Measurements from ENCODE around the gene STH. TPM values are rescaled to one million over a fixed set of nuclear protein-coding genes. Genes with fewer than 3 reads are reported as not detected.

STH gene
- total RNA-seq, 4 donors from 2014 or later, result not detected

GRCh38 chr17:45989759-45990158 lies 9.3 kb upstream of the STH start:
- no peak for TF ChIP-seq EP300 (IDR thresholded peaks at IDR 0.05)
- TF ChIP-seq POLR2AphosphoS5 (IDR thresholded peaks at IDR 0.05), result no peak
- no peak for TF ChIP-seq POLR2A (IDR thresholded peaks at IDR 0.05; ENCODE audit: low read depth)
- no peak for TF ChIP-seq CTCF (IDR thresholded peaks at IDR 0.05)
- 73% methylated on average over 3 of the region's 3 CpGs for WGBS
- intact Hi-C loops (cut with DNase I), result no loop called here

DNA sequence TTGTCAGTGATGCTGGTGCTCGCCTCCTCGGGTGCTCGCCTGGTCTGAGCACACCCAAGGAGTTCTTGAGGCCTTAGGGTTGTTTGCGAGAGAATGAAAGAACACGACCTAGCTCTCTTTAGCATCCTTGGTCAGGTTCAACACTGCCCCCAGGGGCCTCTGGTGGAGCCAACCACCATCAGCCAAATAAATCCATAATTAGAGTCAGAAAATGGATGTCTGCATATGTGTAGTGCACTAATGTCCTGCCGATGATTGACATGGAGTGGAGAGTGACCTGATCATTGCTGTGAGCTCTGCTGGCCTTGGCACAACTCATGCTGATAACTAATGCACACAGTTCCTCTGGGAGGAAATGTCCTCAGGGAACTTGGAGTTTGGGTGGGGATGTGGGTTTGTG lies 8.2 kb upstream of the STH start:
- H3K36me3 ChIP-seq, result peaks cover 0 to 6% (median 0%) of the 10 kb centered on the region in 4 donors
- H3K4me3 ChIP-seq, result no peak overlapping the region

More at GRCh38 chr17:45989759-45990158, 9.3 kb upstream of the STH start:
- Histone ChIP-seq H3K4me1 (no peaks in the 10 kb centered on the region), H3K4me3 (no peak overlapping the region), H3K27me3 (no peaks in the 10 kb centered on the region), H3K36me3 (peaks cover 0 to under 1% (median 0%) of the 10 kb centered on the region in 4 donors), H3K9me3 (no peaks in the 10 kb centered on the region), H3K27ac (replicated peaks in 1 of 4) (no peak overlapping the region)
- no peak for DNase-seq (ENCODE audit: extremely low spot score)

DNA sequence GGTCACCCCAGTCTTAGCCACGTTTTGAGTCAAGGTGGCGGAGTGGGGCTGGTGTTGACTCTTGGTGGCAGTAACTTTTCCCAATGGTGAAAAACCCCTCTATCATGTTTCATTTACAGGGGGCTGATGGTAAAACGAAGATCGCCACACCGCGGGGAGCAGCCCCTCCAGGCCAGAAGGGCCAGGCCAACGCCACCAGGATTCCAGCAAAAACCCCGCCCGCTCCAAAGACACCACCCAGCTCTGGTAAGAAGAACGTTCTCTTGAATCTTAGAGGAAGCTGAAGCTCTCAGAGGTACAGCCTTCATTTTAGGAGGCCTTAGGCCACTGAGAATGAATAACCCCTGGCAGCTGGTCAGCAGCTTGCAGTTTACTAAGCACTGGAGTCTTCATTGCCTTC lies 7.7 kb upstream of the STH start:
- H3K27ac ChIP-seq (replicated peaks in 1 of 4), result no peak overlapping the region
- intact Hi-C loops (cut with DNase I), result no loop called here
- no peaks in the 10 kb centered on the region for H3K4me1 ChIP-seq
- peaks cover 0 to 6% (median 0%) of the 10 kb centered on the region in 4 donors for H3K36me3 ChIP-seq
- no peak for TF ChIP-seq CTCF (IDR thresholded peaks at IDR 0.05)
- TF ChIP-seq POLR2A (IDR thresholded peaks at IDR 0.05; ENCODE audit: low read depth), result no peak
- TF ChIP-seq POLR2AphosphoS5 (IDR thresholded peaks at IDR 0.05), result no peak
- no peaks in the 10 kb centered on the region for H3K27me3 ChIP-seq
- no peak overlapping the region for H3K4me3 ChIP-seq
- WGBS, result 85% methylated on average over 8 of the region's 10 CpGs
- DNase-seq (ENCODE audit: extremely low spot score), result no peak
- no peaks in the 10 kb centered on the region for H3K9me3 ChIP-seq

More for the DNA sequence above, 8.2 kb upstream of the STH start:
- DNase-seq (ENCODE audit: extremely low spot score), result no peak
- Histone ChIP-seq H3K4me1 (no peaks in the 10 kb centered on the region), H3K27me3 (no peaks in the 10 kb centered on the region), H3K9me3 (no peaks in the 10 kb centered on the region), H3K27ac (replicated peaks in 1 of 4) (no peak overlapping the region)
- TF ChIP-seq CTCF (IDR thresholded peaks at IDR 0.05), result no peak
- no peak for TF ChIP-seq POLR2A (IDR thresholded peaks at IDR 0.05; ENCODE audit: low read depth)
- no peak for TF ChIP-seq POLR2AphosphoS5 (IDR thresholded peaks at IDR 0.05)
- no peak for TF ChIP-seq EP300 (IDR thresholded peaks at IDR 0.05)
- intact Hi-C loops (cut with DNase I), result no loop called here
- WGBS, result 88% methylated on average over 2 of the region's 6 CpGs

GRCh38 chr17:45992175-45992574 lies 6.9 kb upstream of the STH start:
- no peaks in the 10 kb centered on the region for H3K27me3 ChIP-seq
- no peak for TF ChIP-seq CTCF (IDR thresholded peaks at IDR 0.05)
- no peak for TF ChIP-seq POLR2AphosphoS5 (IDR thresholded peaks at IDR 0.05)
- TF ChIP-seq EP300 (IDR thresholded peaks at IDR 0.05), result no peak
- no peak for TF ChIP-seq POLR2A (IDR thresholded peaks at IDR 0.05; ENCODE audit: low read depth)
- 55% methylated on average over 6 of the region's 6 CpGs for WGBS
- H3K9me3 ChIP-seq, result no peaks in the 10 kb centered on the region
- no peak overlapping the region for H3K4me3 ChIP-seq
- intact Hi-C loops (cut with DNase I), result no loop called here
- peaks cover 0 to 6% (median 0%) of the 10 kb centered on the region in 4 donors for H3K36me3 ChIP-seq
- no peak for DNase-seq (ENCODE audit: extremely low spot score)
- H3K27ac ChIP-seq (replicated peaks in 1 of 4), result no peak overlapping the region
- no peaks in the 10 kb centered on the region for H3K4me1 ChIP-seq

DNA sequence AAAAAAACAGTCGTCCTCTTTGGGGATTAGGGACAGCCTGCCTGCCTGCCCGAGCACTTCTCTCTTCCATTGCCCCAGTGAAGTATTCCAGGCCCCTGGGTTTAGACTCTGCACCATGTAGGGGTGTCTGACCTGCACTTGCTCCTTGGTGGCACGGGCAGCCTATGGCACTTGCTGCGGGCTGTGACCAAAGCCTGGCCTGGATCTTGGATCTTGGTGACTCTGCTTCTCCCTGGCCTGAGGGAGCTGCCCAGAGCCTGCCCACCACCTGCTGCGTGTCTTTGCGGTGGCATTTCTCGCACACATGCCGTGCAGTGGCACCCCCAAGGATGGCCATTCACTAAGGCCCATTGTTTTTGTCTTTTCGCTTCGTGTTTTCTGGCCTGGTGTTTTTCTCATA lies 6.1 kb upstream of the STH start:
- 84% methylated on average over 10 of the region's 10 CpGs for WGBS
- no peak overlapping the region for H3K4me3 ChIP-seq
- peaks cover 0 to 6% (median 0%) of the 10 kb centered on the region in 4 donors for H3K36me3 ChIP-seq
- H3K27ac ChIP-seq (replicated peaks in 1 of 4), result no peak overlapping the region
- H3K4me1 ChIP-seq, result no peaks in the 10 kb centered on the region
- H3K27me3 ChIP-seq, result no peaks in the 10 kb centered on the region
- DNase-seq (ENCODE audit: extremely low spot score), result no peak
- intact Hi-C loops (cut with DNase I), result no loop called here
- TF ChIP-seq POLR2A (IDR thresholded peaks at IDR 0.05; ENCODE audit: low read depth), result no peak
- no peak for TF ChIP-seq EP300 (IDR thresholded peaks at IDR 0.05)
- TF ChIP-seq CTCF (IDR thresholded peaks at IDR 0.05), result no peak
- no peak for TF ChIP-seq POLR2AphosphoS5 (IDR thresholded peaks at IDR 0.05)
- H3K9me3 ChIP-seq, result no peaks in the 10 kb centered on the region

Data from esophagus muscularis mucosa (tissue), 4 donors.